ENCODE data around the gene RPRML. TPM values are rescaled to one million over a fixed set of nuclear protein-coding genes. Genes with fewer than 3 reads are reported as not detected.

Gene RPRML
- total RNA-seq, 1 experiment from 2014 or later = 1.3 TPM

DNA sequence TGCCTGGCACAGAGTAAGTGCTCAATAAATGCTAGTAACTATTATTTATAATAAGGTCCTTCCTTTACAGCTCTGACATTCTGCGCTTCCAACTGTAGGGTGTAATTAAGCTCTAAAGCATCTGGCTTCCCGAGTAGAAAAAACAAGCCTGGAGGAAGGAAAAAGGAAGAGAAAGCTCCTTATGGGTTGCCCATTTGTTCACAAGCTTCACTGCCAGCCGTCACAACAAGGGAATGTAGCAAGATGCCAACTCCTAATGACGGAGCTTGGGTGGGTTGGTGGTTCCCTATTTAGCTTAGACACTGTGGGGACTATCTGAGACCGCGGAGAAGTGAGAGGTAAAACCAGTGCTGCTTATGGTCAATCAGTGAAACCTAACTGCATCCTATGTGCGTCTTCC, 7.3 kb upstream of the RPRML start:
- Histone ChIP-seq H3K79me2 (ENCODE audit: insufficient read depth, low read length) (no peaks in the 10 kb centered on the region), H4K91ac (ENCODE audit: insufficient read length, low read depth, low read length) (no peak overlapping the region), H2BK5ac (ENCODE audit: insufficient read length, low read length) (no peak overlapping the region), H3T11ph (ENCODE audit: low read length) (no peak overlapping the region), H3K27ac (ENCODE audit: insufficient read length, low read depth, low read length) (no peak overlapping the region), H2BK120ac (ENCODE audit: low read depth, low read length, poor library complexity, severe bottlenecking) (no peak overlapping the region), H3K4me1 (ENCODE audit: insufficient read depth, low read length) (no peaks in the 10 kb centered on the region), H3K23ac (ENCODE audit: insufficient read length, low read depth, low read length) (no peak overlapping the region), H3K18ac (ENCODE audit: insufficient read length, low read depth, low read length) (no peak overlapping the region), H2BK20ac (ENCODE audit: low read depth, low read length, poor library complexity, severe bottlenecking) (no peak overlapping the region), H3K27me3 (ENCODE audit: insufficient read depth, low read length) (no peaks in the 10 kb centered on the region), H4K5ac (ENCODE audit: insufficient read length, low read depth, low read length) (no peak overlapping the region), H3K14ac (ENCODE audit: insufficient read depth, low read length) (no peak overlapping the region), H3K23me2 (ENCODE audit: insufficient read length, low read depth, low read length, poor library complexity, severe bottlenecking) (no peaks in the 10 kb centered on the region), H2BK15ac (ENCODE audit: low read depth, low read length) (no peak overlapping the region), H3K79me1 (ENCODE audit: insufficient read depth, low read depth, low read length, poor library complexity, severe bottlenecking) (no peaks in the 10 kb centered on the region), H3K9me3 (ENCODE audit: control insufficient read depth, low read depth, low read length) (no peaks in the 10 kb centered on the region), H3K4ac (ENCODE audit: low read depth, low read length) (no peak overlapping the region), H4K20me1 (ENCODE audit: control insufficient read depth, insufficient read depth, insufficient read length) (no peaks in the 10 kb centered on the region), H2AFZ (ENCODE audit: low read length) (no peak overlapping the region), H4K8ac (replicated peaks; ENCODE audit: insufficient read length, low read depth, low read length) (no peak overlapping the region), H3K9ac (ENCODE audit: extremely low read depth, insufficient read length, low read length) (no peak overlapping the region), H3K4me2 (ENCODE audit: insufficient read depth, insufficient read length, low read length) (no peak overlapping the region), H2BK12ac (ENCODE audit: insufficient read length, low read depth, low read length) (no peak overlapping the region), H2AK5ac (ENCODE audit: insufficient read length, low read length) (no peak overlapping the region), H3K56ac (ENCODE audit: insufficient read length, low read depth, low read length) (no peak overlapping the region)
- TF ChIP-seq, protein P1, sequence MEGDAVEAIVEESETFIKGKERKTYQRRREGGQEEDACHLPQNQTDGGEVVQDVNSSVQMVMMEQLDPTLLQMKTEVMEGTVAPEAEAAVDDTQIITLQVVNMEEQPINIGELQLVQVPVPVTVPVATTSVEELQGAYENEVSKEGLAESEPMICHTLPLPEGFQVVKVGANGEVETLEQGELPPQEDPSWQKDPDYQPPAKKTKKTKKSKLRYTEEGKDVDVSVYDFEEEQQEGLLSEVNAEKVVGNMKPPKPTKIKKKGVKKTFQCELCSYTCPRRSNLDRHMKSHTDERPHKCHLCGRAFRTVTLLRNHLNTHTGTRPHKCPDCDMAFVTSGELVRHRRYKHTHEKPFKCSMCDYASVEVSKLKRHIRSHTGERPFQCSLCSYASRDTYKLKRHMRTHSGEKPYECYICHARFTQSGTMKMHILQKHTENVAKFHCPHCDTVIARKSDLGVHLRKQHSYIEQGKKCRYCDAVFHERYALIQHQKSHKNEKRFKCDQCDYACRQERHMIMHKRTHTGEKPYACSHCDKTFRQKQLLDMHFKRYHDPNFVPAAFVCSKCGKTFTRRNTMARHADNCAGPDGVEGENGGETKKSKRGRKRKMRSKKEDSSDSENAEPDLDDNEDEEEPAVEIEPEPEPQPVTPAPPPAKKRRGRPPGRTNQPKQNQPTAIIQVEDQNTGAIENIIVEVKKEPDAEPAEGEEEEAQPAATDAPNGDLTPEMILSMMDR (conservative IDR thresholded peaks at IDR 0.05) = no peak
- Mint-ChIP-seq H3K36me3 (ENCODE audit: insufficient read depth in 1 of 3, low read depth in 3 of 3) (no peaks in the 10 kb centered on the region; a peak in 1 of 7 replicates), H3K4me1 (peaks cover 5 to 13% of the 10 kb centered on the region in 2 experiments), H3K4me3 (no peak overlapping the region), H3K9me3 (peaks cover 0 to 6% of the 10 kb centered on the region in 2 experiments; a peak in 1 of 5 replicates), H3K27me3 (ENCODE audit: low read depth) (peaks cover 55% of the 10 kb centered on the region), H3K27ac (no peak overlapping the region)
- no CpG with 5 or more reads among the region's 7 CpGs for WGBS (ENCODE audit: extremely low coverage, insufficient read length, low lambda C conversion rate)
- DNase-seq = no peak

Data from H9 (cell line).